Measurements from ENCODE around the gene IGSF21.

GRCh38 chr1:18422076-18422777, 314.6 kb downstream of the IGSF21 start:
- no peak for TF ChIP-seq CTCF (IDR thresholded peaks at IDR 0.05)
- TF ChIP-seq POLR2A (IDR thresholded peaks at IDR 0.05) = no peak
